Colonic mucosa (tissue), 4 donors: ENCODE data around the gene ROR1. TPM values are rescaled to one million over a fixed set of nuclear protein-coding genes. Genes with fewer than 3 reads are reported as not detected.

Source experiments
- DNase-seq: peaks from one replicate; pipeline ENCODE4 v3.0.0-alpha.2; 2020
- H3K27ac ChIP-seq: fragments of 200-600 bp; one replicate; pipeline ENCODE4 v1.8.0; 2021
- H3K27me3 ChIP-seq: fragments of 200-600 bp; one replicate; pipeline ENCODE4 v1.8.0; 2021
- H3K36me3 ChIP-seq: fragments of 200-600 bp; one replicate; pipeline ENCODE4 v1.8.0; 2021
- H3K4me1 ChIP-seq: fragments of 200-600 bp; one replicate; pipeline ENCODE4 v1.8.0; 2021; ENCODE audit warnings: mild to moderate bottlenecking
- H3K4me3 ChIP-seq: fragments of 200-600 bp; one replicate; pipeline ENCODE4 v1.8.0; 2021
- H3K9ac ChIP-seq, 2 donors: one replicate each; pipeline ENCODE4 v1.7.0; 2013; ENCODE audit warnings: control low read depth in 2 of 2, low read depth in 2 of 2, low read length in 2 of 2
- H3K9me3 ChIP-seq: fragments of 200-600 bp; one replicate; pipeline ENCODE4 v1.8.0; 2021
- CTCF ChIP-seq: fragments of 200-600 bp; IDR thresholded peaks from one replicate; pipeline ENCODE4 v1.8.0; 2022; ENCODE audit warnings: antibody characterized with exemption, mild to moderate bottlenecking
- intact Hi-C: fragments of 100-400 bp; cut with DNase I; formaldehyde crosslinking; loops from one replicate; pipeline ENCODE4 v1.14.1; 2022
- total RNA-seq, 2 donors: library from RNA; stranded (reverse); fragmentation: NEBNext Ultra II Directional in 1 of 2; extraction: Animal tissue kit (Norgen Biotek cat#: 25700) in 1 of 2; gene quantifications; one replicate each; pipeline ENCODE4 v1.2.1, GENCODE V29; 2021
- donor health status: healthy.
- donor health status: DM: no; HTN: no; CAD: no.
- donor health status: DM: no; HTN: no; CAD: no.

Gene ROR1
- total RNA-seq, 2 donors from 2014 or later, result 5.1 to 6.8 TPM

GRCh38 chr1:64060611-64061302, 286.9 kb downstream of the ROR1 start:
- intact Hi-C loops, result no loop called here
- Histone ChIP-seq H3K4me3 (no peak overlapping the region), H3K9ac (no peak overlapping the region), H3K36me3 (no peaks in the 10 kb centered on the region), H3K27me3 (no peaks in the 10 kb centered on the region), H3K9me3 (no peaks in the 10 kb centered on the region), H3K27ac (no peak overlapping the region), H3K4me1 (no peaks in the 10 kb centered on the region)
- no peak for DNase-seq
- TF ChIP-seq CTCF, result no peak

- no peak for DNase-seq
- intact Hi-C loops, result no loop called here
- no peak overlapping the region for H3K4me3 ChIP-seq
- H3K36me3 ChIP-seq, result no peaks in the 10 kb centered on the region
- no peak overlapping the region for H3K27ac ChIP-seq
- H3K4me1 ChIP-seq, result no peaks in the 10 kb centered on the region
- no peak for TF ChIP-seq CTCF
- H3K9me3 ChIP-seq, result no peaks in the 10 kb centered on the region
- no peak overlapping the region for H3K9ac ChIP-seq
- H3K27me3 ChIP-seq, result no peaks in the 10 kb centered on the region
Measured at GRCh38 chr1:64061430-64062104, 287.8 kb downstream of the ROR1 start.

GRCh38 chr1:64062529-64062928, 288.7 kb downstream of the ROR1 start:
- Histone ChIP-seq H3K9ac (no peak overlapping the region), H3K4me1 (no peaks in the 10 kb centered on the region), H3K36me3 (no peaks in the 10 kb centered on the region), H3K9me3 (no peaks in the 10 kb centered on the region), H3K4me3 (no peak overlapping the region), H3K27ac (no peak overlapping the region), H3K27me3 (no peaks in the 10 kb centered on the region)
- intact Hi-C loops, result no loop called here
- no peak for DNase-seq
- no peak for TF ChIP-seq CTCF

- H3K27ac ChIP-seq, result no peak overlapping the region
- H3K4me3 ChIP-seq, result no peak overlapping the region
- H3K36me3 ChIP-seq, result no peaks in the 10 kb centered on the region
- no peaks in the 10 kb centered on the region for H3K4me1 ChIP-seq
- no peak for TF ChIP-seq CTCF
- no peak for DNase-seq
- H3K27me3 ChIP-seq, result no peaks in the 10 kb centered on the region
- intact Hi-C loops, result no loop called here
- H3K9me3 ChIP-seq, result no peaks in the 10 kb centered on the region
- no peak overlapping the region for H3K9ac ChIP-seq
Measured at GRCh38 chr1:64062941-64063581, 289.2 kb downstream of the ROR1 start.

GRCh38 chr1:64065571-64065970, 291.8 kb downstream of the ROR1 start:
- TF ChIP-seq CTCF, result no peak
- Histone ChIP-seq H3K27ac (no peak overlapping the region), H3K36me3 (no peaks in the 10 kb centered on the region), H3K4me1 (no peaks in the 10 kb centered on the region), H3K4me3 (no peak overlapping the region), H3K27me3 (no peaks in the 10 kb centered on the region), H3K9ac (no peak overlapping the region), H3K9me3 (no peaks in the 10 kb centered on the region)
- intact Hi-C loops, result no loop called here
- no peak for DNase-seq
